Measurements from ENCODE around the gene HMGCS1. TPM values are rescaled to one million over a fixed set of nuclear protein-coding genes. Genes with fewer than 3 reads are reported as not detected.

The HMGCS1 gene
- total and polyA plus RNA-seq, 2 of the 8 experiments (the other 6 are each of a cell fraction or from before 2014, with no cell fraction given), result 63.6 to 236 TPM

- TF ChIP-seq GTF2F1 (IDR thresholded peaks at IDR 0.05; ENCODE audit: borderline replicate concordance, low read depth, low read length), result no peak
- no peak for TF ChIP-seq ASH2L (IDR thresholded peaks at IDR 0.05; ENCODE audit: low read length)
- TF ChIP-seq SIN3A (conservative IDR thresholded peaks at IDR 0.05 in 1 of 2, IDR thresholded peaks at IDR 0.05 in 1 of 2; ENCODE audit: low read depth in 1 of 2, low read length in 2 of 2), result no peak
- no peak for TF ChIP-seq MAFK (IDR thresholded peaks at IDR 0.05; ENCODE audit: low read depth, low read length)
- TF ChIP-seq RXRA (IDR thresholded peaks at IDR 0.05; ENCODE audit: insufficient read depth, low read depth, low read length), result no peak
- TF ChIP-seq SAP30 (IDR thresholded peaks at IDR 0.05; ENCODE audit: insufficient read depth, insufficient replicate concordance, low read length), result no peak
- no peak for TF ChIP-seq TAF7 (optimal IDR thresholded peaks at IDR 0.05; ENCODE audit: borderline replicate concordance, low read depth, low read length)
- no peak for TF ChIP-seq GABPA (IDR thresholded peaks at IDR 0.05; ENCODE audit: borderline replicate concordance, insufficient read depth, low read length)
- TF ChIP-seq CBX8 (IDR thresholded peaks at IDR 0.05; ENCODE audit: borderline replicate concordance, low read depth, low read length), result no peak
- TF ChIP-seq TEAD4 (IDR thresholded peaks at IDR 0.05; ENCODE audit: low read depth, low read length), result no peak
These were observed 67.4 kb downstream of the HMGCS1 start (continued) for GRCh38 chr5:43245724-43246385.

All from H1 (cell line).